SU-DHL-6 (cell line): ENCODE results near the gene KDM4B.
A peak's percentile ranks its signal among the peaks of the same experiment; 100 is the strongest.

Experiments used
- H2AFZ ChIP-seq: fragments of 200-600 bp; sonication (generic); 2 replicates; pipeline ENCODE4 v1.6.1; 2014; ENCODE audit warnings: low read depth, mild to moderate bottlenecking, moderate library complexity, mixed read lengths, antibody characterized with exemption, low read length; ENCODE audit not compliant: severe bottlenecking
- H3F3A ChIP-seq: fragments of 200-600 bp; shearing (Covaris generic); 2 replicates; pipeline ENCODE4 v1.6.0; 2016; ENCODE audit warnings: antibody characterized with exemption, mild to moderate bottlenecking; ENCODE audit not compliant: insufficient read depth
- H3K27ac ChIP-seq: fragments of 200-600 bp; sonication (generic); 2 replicates; pipeline ENCODE4 v1.5.1; 2016; ENCODE audit warnings: low read depth, mild to moderate bottlenecking, low read length, moderate library complexity, mixed read lengths
- H3K27me3 ChIP-seq: fragments of 200-600 bp; sonication (generic), shearing (Covaris generic); 2 replicates; pipeline ENCODE4 v1.6.0; 2014; ENCODE audit warnings: mild to moderate bottlenecking, low read length
- H3K36me3 ChIP-seq: fragments of 200-600 bp; sonication (generic); 2 replicates; pipeline ENCODE4 v1.6.1; 2014; ENCODE audit warnings: mild to moderate bottlenecking, low read length, mixed read lengths
- H3K4me2 ChIP-seq: fragments of 300-600, 200-600 bp; shearing (Covaris generic), sonication (generic); 2 replicates; pipeline ENCODE4 v1.6.0; 2014; ENCODE audit warnings: low read length, low read depth, mild to moderate bottlenecking; ENCODE audit not compliant: poor library complexity, severe bottlenecking
- H3K4me3 ChIP-seq: fragments of 200-600 bp; sonication (generic); 2 replicates; pipeline ENCODE4 v1.5.1; 2014; ENCODE audit warnings: antibody characterized with exemption, low read length, mild to moderate bottlenecking, mixed read lengths; ENCODE audit not compliant: insufficient read depth, poor library complexity, severe bottlenecking
- H3K79me2 ChIP-seq: fragments of 200-600 bp; sonication (generic); 2 replicates; pipeline ENCODE4 v1.6.1; 2014; ENCODE audit warnings: mild to moderate bottlenecking, low read length, moderate library complexity; ENCODE audit not compliant: insufficient read depth
- H3K9ac ChIP-seq: fragments of 200-600 bp; sonication (generic); 2 replicates; pipeline ENCODE4 v1.7.0; 2014; ENCODE audit warnings: mild to moderate bottlenecking, low read length
- H3K9me2 ChIP-seq: fragments of 200-600 bp; sonication (generic); replicated peaks from 2 replicates; pipeline ENCODE4 v1.6.1; 2014; ENCODE audit warnings: low read length; ENCODE audit not compliant: insufficient read depth
- H3K9me3 ChIP-seq: fragments of 200-600 bp; sonication (generic); 2 replicates; pipeline ENCODE4 v1.6.1; 2014; ENCODE audit warnings: low read length, mixed read lengths; ENCODE audit not compliant: insufficient read depth
- H4K20me1 ChIP-seq: fragments of 200-600 bp; sonication (generic); 2 replicates; pipeline ENCODE4 v1.6.1; 2014; ENCODE audit warnings: low read depth, mild to moderate bottlenecking, antibody characterized with exemption, low read length, moderate library complexity, mixed read lengths
- CTCF ChIP-seq: fragments of 200-600 bp; sonication (generic); IDR thresholded peaks from one replicate; pipeline ENCODE4 v1.5.1; 2017; ENCODE audit warnings: antibody characterized with exemption, mild to moderate bottlenecking, low read length, moderate library complexity; ENCODE audit not compliant: insufficient read depth, poor library complexity, severe bottlenecking
- EZH2phosphoT487 ChIP-seq: fragments of 200-600 bp; sonication (generic), shearing (Covaris generic); conservative IDR thresholded peaks from 2 replicates; pipeline ENCODE4 v1.6.1; 2018; ENCODE audit warnings: mild to moderate bottlenecking, antibody characterized with exemption, low read length, moderate library complexity, mixed read lengths

Gene KDM4B

GRCh38 chr19:5041913-5042187 is 72.9 kb downstream of the KDM4B start:
- Histone ChIP-seq H3F3A (no peaks in the 10 kb centered on the region), H3K9me2 (no peaks in the 10 kb centered on the region), H3K36me3 (no peaks in the 10 kb centered on the region), H3K79me2 (no peaks in the 10 kb centered on the region), H3K27me3 (no peaks in the 10 kb centered on the region), H3K27ac (no peak overlapping the region), H4K20me1 (no peaks in the 10 kb centered on the region), H3K4me3 (no peak overlapping the region), H3K9ac (no peak overlapping the region), H3K4me2 (no peak overlapping the region), H2AFZ (no peak overlapping the region), H3K9me3 (no peaks in the 10 kb centered on the region)
- TF ChIP-seq CTCF (no peak), EZH2phosphoT487 (no peak)

GRCh38 chr19:5042556-5042955 is 73.6 kb downstream of the KDM4B start:
- H3K79me2 ChIP-seq = no peaks in the 10 kb centered on the region
- no peaks in the 10 kb centered on the region for H3K27me3 ChIP-seq
- H4K20me1 ChIP-seq = no peaks in the 10 kb centered on the region
- H3K27ac ChIP-seq = no peak overlapping the region
- H2AFZ ChIP-seq = no peak overlapping the region
- H3K4me3 ChIP-seq = no peak overlapping the region
- H3K9me2 ChIP-seq = no peaks in the 10 kb centered on the region
- no peaks in the 10 kb centered on the region for H3F3A ChIP-seq
- no peaks in the 10 kb centered on the region for H3K36me3 ChIP-seq
- H3K9me3 ChIP-seq = no peaks in the 10 kb centered on the region
- no peak overlapping the region for H3K4me2 ChIP-seq
- TF ChIP-seq CTCF = no peak
- TF ChIP-seq EZH2phosphoT487 = no peak
- H3K9ac ChIP-seq = no peak overlapping the region

- Histone ChIP-seq H3K36me3 (no peaks in the 10 kb centered on the region), H3F3A (no peaks in the 10 kb centered on the region), H4K20me1 (no peaks in the 10 kb centered on the region), H3K79me2 (no peaks in the 10 kb centered on the region), H3K9me2 (no peaks in the 10 kb centered on the region), H3K4me3 (no peak overlapping the region), H3K9ac (no peak overlapping the region), H3K27me3 (no peaks in the 10 kb centered on the region), H3K9me3 (no peaks in the 10 kb centered on the region), H3K4me2 (no peak overlapping the region), H2AFZ (no peak overlapping the region), H3K27ac (no peak overlapping the region)
- TF ChIP-seq EZH2phosphoT487 (no peak), CTCF (no peak)
Observed at GRCh38 chr19:5045029-5045428, 76.1 kb downstream of the KDM4B start.

GRCh38 chr19:5045956-5046338 is 77.0 kb downstream of the KDM4B start:
- TF ChIP-seq CTCF (no peak), EZH2phosphoT487 (no peak)
- Histone ChIP-seq H3K27ac (0 out of 2 replicates have a peak overlapping the region, but pooled peaks have one; percentile 49), H3K27me3 (no peaks in the 10 kb centered on the region), H3K4me3 (no peak overlapping the region), H2AFZ (no peak overlapping the region), H4K20me1 (no peaks in the 10 kb centered on the region), H3F3A (no peaks in the 10 kb centered on the region), H3K4me2 (no peak overlapping the region), H3K79me2 (no peaks in the 10 kb centered on the region), H3K9me2 (no peaks in the 10 kb centered on the region), H3K9ac (no peak overlapping the region), H3K9me3 (no peaks in the 10 kb centered on the region), H3K36me3 (no peaks in the 10 kb centered on the region)
